PC-9 (cell line): ENCODE measurements around the gene MTR. TPM values are rescaled to one million over a fixed set of nuclear protein-coding genes. Genes with fewer than 3 reads are reported as not detected.
"Not testable (repeated sequence)": the region's sequence is repeated elsewhere in the genome, so short reads cannot be mapped to it uniquely, and the experiment has no call there.

ENCODE experiments used
- BruUV-seq: library from RNA; stranded (reverse); fragments of 400-500 nt; replicated peaks from 2 replicates; lab custom pipeline; 2021; lab: Mats Ljungman, UMichigan
- CTCF ChIA-PET: fragments of 300-600 bp; sonication (Branson Sonifier 250); formaldehyde crosslinking; loops from one replicate; lab custom pipeline; 2022; ENCODE audit warnings: antibody characterized with exemption; lab: Charles Lee
- POLR2A ChIA-PET: fragments of 300-600 bp; sonication (Branson Sonifier 250); formaldehyde crosslinking; loops from one replicate; lab custom pipeline; 2022; ENCODE audit warnings: antibody characterized with exemption; ENCODE audit not compliant: unreplicated experiment; lab: Charles Lee
- DNase-seq, 2 experiments: peaks; one replicate each; pipeline versions ENCODE4 v3.0.0 to v3.0.0-alpha.2; 2015 to 2022; ENCODE audit warnings: mixed read lengths in 1 of 2
- H2AFZ ChIP-seq: fragments of 200-600 bp; sonication (generic); 2 replicates; pipeline ENCODE4 v1.8.1; 2017; ENCODE audit warnings: antibody characterized with exemption
- H3F3A ChIP-seq: fragments of 200-600 bp; sonication (generic); 2 replicates; pipeline ENCODE4 v1.8.1; 2017; ENCODE audit warnings: antibody characterized with exemption, mild to moderate bottlenecking, low read depth; ENCODE audit not compliant: insufficient read depth
- H3K27ac ChIP-seq: fragments of 200-600 bp; sonication (generic); 2 replicates; pipeline ENCODE4 v1.6.1; 2016; ENCODE audit warnings: mixed run types
- H3K27me3 ChIP-seq: fragments of 200-600 bp; sonication (generic); 2 replicates; pipeline ENCODE4 v1.6.1; 2016; ENCODE audit warnings: low read depth, mixed run types; ENCODE audit not compliant: insufficient read depth
- H3K36me3 ChIP-seq: fragments of 200-600 bp; sonication (generic); 2 replicates; pipeline ENCODE4 v1.6.1; 2016; ENCODE audit warnings: low read depth, mixed run types
- H3K4me1 ChIP-seq: fragments of 200-600 bp; sonication (generic); replicated peaks from 2 replicates; pipeline ENCODE4 v1.6.1; 2016; ENCODE audit warnings: mixed run types; ENCODE audit not compliant: insufficient read depth
- H3K4me2 ChIP-seq: fragments of 200-600 bp; sonication (generic); 2 replicates; pipeline ENCODE4 v1.6.1; 2017; ENCODE audit warnings: mixed run types
- H3K4me3 ChIP-seq: fragments of 200-600 bp; sonication (generic); 2 replicates; pipeline ENCODE4 v1.6.1; 2016; ENCODE audit warnings: mixed run types
- H3K79me2 ChIP-seq: fragments of 200-600 bp; sonication (generic); 2 replicates; pipeline ENCODE4 v1.6.1; 2017; ENCODE audit warnings: low read depth, mixed run types
- H3K9me2 ChIP-seq: fragments of 200-600 bp; sonication (generic); 2 replicates; pipeline ENCODE4 v1.8.1; 2017; ENCODE audit warnings: mild to moderate bottlenecking; ENCODE audit not compliant: insufficient read depth
- H3K9me3 ChIP-seq: fragments of 200-600 bp; sonication (generic); 2 replicates; pipeline ENCODE4 v1.8.1; 2016; ENCODE audit warnings: low read depth; ENCODE audit not compliant: insufficient read depth
- H4K20me1 ChIP-seq: fragments of 200-600 bp; sonication (generic); 2 replicates; pipeline ENCODE4 v1.8.1; 2017; ENCODE audit not compliant: insufficient read depth
- CTCF ChIP-seq: fragments of 200-600 bp; sonication (generic); conservative IDR thresholded peaks from 2 replicates; pipeline ENCODE4 v1.6.1; 2017; ENCODE audit warnings: mixed run types, antibody characterized with exemption, mild to moderate bottlenecking, moderate library complexity
- EZH2 ChIP-seq: fragments of 200-600 bp; sonication (generic); IDR thresholded peaks from 2 replicates; pipeline ENCODE4 v1.8.0; 2017; ENCODE audit warnings: antibody characterized with exemption, low read depth
- intact Hi-C: fragments of 100-400 bp; cut with micrococcal nuclease; formaldehyde crosslinking; loops from one replicate; pipeline ENCODE4 v1.10.0; 2022; ENCODE audit not compliant: unreplicated experiment
- total RNA-seq: library from RNA; stranded (reverse); gene quantifications from 2 replicates; pipeline ENCODE4 v1.2.3, GENCODE V29; 2021

MTR gene
- total RNA-seq, 1 experiment from 2014 or later, result 20.9 TPM

- no peaks in the 10 kb centered on the region for H3K9me2 ChIP-seq
- TF ChIP-seq EZH2, result no peak
- no peak for TF ChIP-seq CTCF
- no peaks in the 10 kb centered on the region for H3K79me2 ChIP-seq
- intact Hi-C loops, result no loop called here
- POLR2A ChIA-PET, result no interaction called here
- no peak overlapping the region for H3K4me2 ChIP-seq
- peaks cover 3% of the 10 kb centered on the region; the same call in 1 of the 2 replicates for H3K9me3 ChIP-seq
- DNase-seq, result no peak
- H4K20me1 ChIP-seq, result no peaks in the 10 kb centered on the region
- H3K4me3 ChIP-seq, result no peak overlapping the region
- H3K36me3 ChIP-seq, result no peaks in the 10 kb centered on the region
- no TSS peak for BruUV-seq
- peaks cover 19% of the 10 kb centered on the region for H3F3A ChIP-seq
- CTCF ChIA-PET, result no interaction called here
- peaks cover 19% of the 10 kb centered on the region for H3K27me3 ChIP-seq
- no peaks in the 10 kb centered on the region for H3K4me1 ChIP-seq
- no peak overlapping the region for H2AFZ ChIP-seq
- no peak overlapping the region for H3K27ac ChIP-seq
These were observed 113.6 kb downstream of the MTR start for GRCh38 chr1:236908669-236909068.

- H3K79me2 ChIP-seq, H3K4me1 ChIP-seq, CTCF ChIA-PET, intact Hi-C loops, H3K4me3 ChIP-seq, H3K27ac ChIP-seq, H3F3A ChIP-seq, H3K9me2 ChIP-seq, H3K4me2 ChIP-seq, BruUV-seq, DNase-seq, H3K9me3 ChIP-seq, POLR2A ChIA-PET, H3K36me3 ChIP-seq, H4K20me1 ChIP-seq, H2AFZ ChIP-seq: not testable (repeated sequence)
- peaks cover 19% of the 10 kb centered on the region for H3K27me3 ChIP-seq
These were observed 116.0 kb downstream of the MTR start for GRCh38 chr1:236911047-236911446.

GRCh38 chr1:236913371-236914037 is 118.4 kb downstream of the MTR start:
- POLR2A ChIA-PET, result interaction anchor here (0.9 kb wide), 1 partner anchor 291 kb away, joined by 6 read pairs; no protein-coding TSS in a partner anchor

More at GRCh38 chr1:236913371-236914037, 118.4 kb downstream of the MTR start:
- Histone ChIP-seq H3K9me2 (no peaks in the 10 kb centered on the region), H3K9me3 (peaks cover 3% of the 10 kb centered on the region; the same call in 1 of the 2 replicates), H3K27me3 (peaks cover 9% of the 10 kb centered on the region), H3K36me3 (no peaks in the 10 kb centered on the region), H3K4me1 (no peaks in the 10 kb centered on the region), H2AFZ (no peak overlapping the region), H4K20me1 (no peaks in the 10 kb centered on the region), H3K79me2 (no peaks in the 10 kb centered on the region), H3K27ac (no peak overlapping the region), H3K4me3 (no peak overlapping the region), H3K4me2 (no peak overlapping the region), H3F3A (no peaks in the 10 kb centered on the region)
- intact Hi-C loops, result no loop called here
- BruUV-seq, result no TSS peak
- DNase-seq, result no peak
- TF ChIP-seq EZH2, result no peak
- TF ChIP-seq CTCF, result no peak
- CTCF ChIA-PET, result interaction anchor here (0.7 kb wide), 1 partner anchor 134 kb away, joined by 8 read pairs; no protein-coding TSS in a partner anchor
